AG09309 (cell line): ENCODE results near the gene RUFY3.

Experiments
- DNase-seq: peaks from one replicate; pipeline ENCODE4 v3.0.0-alpha.2; 2010; ENCODE audit warnings: low read depth
- H3K4me3 ChIP-seq: 2 replicates; pipeline ENCODE4 v1.5.1; 2011; ENCODE audit warnings: mild to moderate bottlenecking, low read depth, low read length, moderate library complexity; ENCODE audit not compliant: control insufficient read depth
- CTCF ChIP-seq: IDR thresholded peaks from 2 replicates; pipeline ENCODE4 v1.5.1; 2011; ENCODE audit warnings: mild to moderate bottlenecking, low read depth, low read length, inconsistent platforms; ENCODE audit not compliant: insufficient read depth, control insufficient read depth; ENCODE audit errors: missing control alignments

The RUFY3 gene

GRCh38 chr4:70721747-70722146, at the start of gene RUFY3:
Gene RUFY3, plus strand, starts transcription at chr4:70721964. Its CDS starts 610 bp downstream, at chr4:70722574.
- TF ChIP-seq CTCF = no peak
- peak; percentile 80 for DNase-seq
- H3K4me3 ChIP-seq = peak within 1 kb of the TSS; percentile 57

- no peak for DNase-seq
- TF ChIP-seq CTCF = no peak
- H3K4me3 ChIP-seq = no peak overlapping the region
Observed at GRCh38 chr4:70674191-70674590, 47.6 kb upstream of the RUFY3 start.

- no peak for DNase-seq
- no peak for TF ChIP-seq CTCF
- no peak overlapping the region for H3K4me3 ChIP-seq
Observed at GRCh38 chr4:70674731-70675130, 47.0 kb upstream of the RUFY3 start.

- TF ChIP-seq CTCF = no peak
- no peak overlapping the region for H3K4me3 ChIP-seq
- no peak for DNase-seq
Observed at GRCh38 chr4:70676554-70677090, 45.1 kb upstream of the RUFY3 start.

GRCh38 chr4:70678383-70678999, 43.3 kb upstream of the RUFY3 start:
- DNase-seq = no peak
- H3K4me3 ChIP-seq = no peak overlapping the region
- no peak for TF ChIP-seq CTCF

- H3K4me3 ChIP-seq = no peak overlapping the region
- no peak for TF ChIP-seq CTCF
- DNase-seq = no peak
Observed at GRCh38 chr4:70680934-70681333, 40.8 kb upstream of the RUFY3 start.
